Myometrial cell (primary cell): Measurements from ENCODE around the gene HTR4. TPM values are rescaled to one million over a fixed set of nuclear protein-coding genes. Genes with fewer than 3 reads are reported as not detected.

ENCODE experiments used
- total RNA-seq: library from RNA; depleted of rRNA; stranded (reverse); fragments of >200 nt; gene quantifications from 2 replicates; pipeline ENCODE4 v1.2.3, GENCODE V29; 2015

Gene HTR4, protein sequence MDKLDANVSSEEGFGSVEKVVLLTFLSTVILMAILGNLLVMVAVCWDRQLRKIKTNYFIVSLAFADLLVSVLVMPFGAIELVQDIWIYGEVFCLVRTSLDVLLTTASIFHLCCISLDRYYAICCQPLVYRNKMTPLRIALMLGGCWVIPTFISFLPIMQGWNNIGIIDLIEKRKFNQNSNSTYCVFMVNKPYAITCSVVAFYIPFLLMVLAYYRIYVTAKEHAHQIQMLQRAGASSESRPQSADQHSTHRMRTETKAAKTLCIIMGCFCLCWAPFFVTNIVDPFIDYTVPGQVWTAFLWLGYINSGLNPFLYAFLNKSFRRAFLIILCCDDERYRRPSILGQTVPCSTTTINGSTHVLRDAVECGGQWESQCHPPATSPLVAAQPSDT
- not detected in 2 replicates for total RNA-seq

DNA sequence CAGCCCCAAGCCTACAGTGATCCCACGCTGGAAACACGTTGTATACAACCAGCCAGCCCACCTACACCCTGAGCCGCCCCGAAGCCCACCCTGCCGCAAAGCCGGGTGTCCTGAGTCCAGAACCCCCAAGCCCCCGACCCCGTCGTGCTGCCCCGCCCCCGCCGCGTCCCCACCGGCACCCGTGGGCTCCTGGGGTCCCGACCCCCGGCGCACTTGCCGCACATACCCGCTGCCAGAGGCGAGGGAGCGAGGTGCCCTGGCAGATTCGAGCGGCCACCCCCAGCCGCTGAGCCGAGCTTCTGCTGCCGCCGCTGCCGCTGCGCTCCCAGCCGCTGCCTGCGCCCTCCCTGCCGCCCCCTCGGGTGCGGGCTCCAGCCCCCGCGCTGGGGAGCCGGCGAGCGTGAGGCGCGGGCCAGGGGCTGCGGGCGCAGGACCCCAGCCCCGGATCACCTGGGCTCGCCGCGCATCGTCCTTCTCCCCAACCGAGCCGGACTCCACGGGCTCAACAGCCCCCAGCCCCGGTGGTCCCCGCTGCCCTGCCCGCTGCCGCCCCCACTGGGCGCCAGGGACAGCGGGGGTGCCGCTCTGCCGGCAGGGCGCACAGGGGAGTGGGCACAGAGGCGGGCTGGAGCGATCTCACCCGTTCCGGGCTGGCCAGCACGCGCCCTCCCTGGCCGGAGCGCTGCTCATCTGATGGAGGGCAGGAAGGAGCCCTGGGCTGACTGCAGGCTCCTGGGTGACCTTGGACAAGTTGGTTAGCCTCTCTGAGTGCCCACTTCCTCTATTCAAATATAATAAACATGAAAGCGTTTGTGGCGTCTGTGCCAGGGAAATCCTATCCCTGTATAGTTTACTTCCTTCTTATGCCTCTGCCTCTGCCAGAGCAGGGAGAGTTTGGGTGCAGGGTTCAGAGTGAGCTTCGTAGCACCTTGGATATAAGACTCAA lies at the start of gene HTR4:
HTR4 (minus strand) TSS at position 692 of the 946 bp plus-strand sequence. CDS start 17,513 bp downstream, outside the sequence.

Other genes starting within 250 kb of the HTR4 start
- under 0.01 TPM in 1 of 2 replicates, not detected in the other for gene ADRB2, start 172.1 kb upstream of the HTR4 start, total RNA-seq